T1000 (cell line): ENCODE data around the gene CCL13.

Source experiments
- DNase-seq: peaks from one replicate; lab custom pipeline; 2025; ENCODE audit warnings: mixed read lengths; lab: John Stamatoyannopoulos, UW

The CCL13 gene

GRCh38 chr17:34384822-34385605 is 28.7 kb downstream of the CCL13 start:
- DNase-seq: no peak

GRCh38 chr17:34386343-34386696 is 30.0 kb downstream of the CCL13 start:
- no peak for DNase-seq

GRCh38 chr17:34386697-34387550 is 30.6 kb downstream of the CCL13 start:
- no peak for DNase-seq

GRCh38 chr17:34387566-34387965 is 31.3 kb downstream of the CCL13 start:
- no peak for DNase-seq

- DNase-seq: no peak
These were observed 33.0 kb downstream of the CCL13 start for GRCh38 chr17:34389126-34389750.

GRCh38 chr17:34390649-34391048 is 34.4 kb downstream of the CCL13 start:
- no peak for DNase-seq

GRCh38 chr17:34391241-34391640 is 35.0 kb downstream of the CCL13 start:
- no peak for DNase-seq

GRCh38 chr17:34393401-34393800 is 37.1 kb downstream of the CCL13 start:
- DNase-seq: no peak

- DNase-seq: no peak
These were observed 41.0 kb downstream of the CCL13 start for GRCh38 chr17:34397265-34397664.

- no peak for DNase-seq
These were observed 42.7 kb downstream of the CCL13 start for GRCh38 chr17:34398990-34399389.

- DNase-seq: no peak
These were observed 43.4 kb downstream of the CCL13 start for GRCh38 chr17:34399725-34400124.

GRCh38 chr17:34400301-34400931 is 44.1 kb downstream of the CCL13 start:
- no peak for DNase-seq

GRCh38 chr17:34401165-34401564 is 44.9 kb downstream of the CCL13 start:
- DNase-seq: no peak

GRCh38 chr17:34403006-34403405 is 46.7 kb downstream of the CCL13 start:
- no peak for DNase-seq

- DNase-seq: no peak
These were observed 49.9 kb downstream of the CCL13 start for GRCh38 chr17:34406226-34406625.
